ENCODE data around the gene FGD3.

FGD3 gene

DNA sequence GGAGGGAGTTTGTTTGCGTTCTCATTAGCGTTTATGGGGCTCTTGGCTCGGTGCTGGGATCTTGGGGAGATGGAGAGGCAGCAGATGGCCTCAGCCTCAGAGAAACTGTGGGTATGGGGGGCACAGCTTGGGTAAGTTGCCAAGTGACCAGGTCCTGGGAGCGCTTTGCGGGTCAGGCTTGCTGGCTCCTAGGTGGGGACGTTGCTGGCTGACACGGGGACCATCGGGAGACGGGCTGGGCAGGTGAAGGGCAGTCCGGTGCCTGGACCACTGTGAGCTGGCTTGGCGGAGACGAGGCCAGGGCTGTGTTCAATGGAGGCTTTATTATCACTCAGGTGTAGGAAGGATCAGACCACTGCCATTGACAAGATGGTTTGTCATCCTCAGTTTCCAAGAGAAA is 30.0 kb downstream of the FGD3 start:
- no peak for DNase-seq (ENCODE audit: low read depth)
- H3K4me3 ChIP-seq (ENCODE audit: low read depth, low read length), result no peak overlapping the region
- TF ChIP-seq, protein P1, sequence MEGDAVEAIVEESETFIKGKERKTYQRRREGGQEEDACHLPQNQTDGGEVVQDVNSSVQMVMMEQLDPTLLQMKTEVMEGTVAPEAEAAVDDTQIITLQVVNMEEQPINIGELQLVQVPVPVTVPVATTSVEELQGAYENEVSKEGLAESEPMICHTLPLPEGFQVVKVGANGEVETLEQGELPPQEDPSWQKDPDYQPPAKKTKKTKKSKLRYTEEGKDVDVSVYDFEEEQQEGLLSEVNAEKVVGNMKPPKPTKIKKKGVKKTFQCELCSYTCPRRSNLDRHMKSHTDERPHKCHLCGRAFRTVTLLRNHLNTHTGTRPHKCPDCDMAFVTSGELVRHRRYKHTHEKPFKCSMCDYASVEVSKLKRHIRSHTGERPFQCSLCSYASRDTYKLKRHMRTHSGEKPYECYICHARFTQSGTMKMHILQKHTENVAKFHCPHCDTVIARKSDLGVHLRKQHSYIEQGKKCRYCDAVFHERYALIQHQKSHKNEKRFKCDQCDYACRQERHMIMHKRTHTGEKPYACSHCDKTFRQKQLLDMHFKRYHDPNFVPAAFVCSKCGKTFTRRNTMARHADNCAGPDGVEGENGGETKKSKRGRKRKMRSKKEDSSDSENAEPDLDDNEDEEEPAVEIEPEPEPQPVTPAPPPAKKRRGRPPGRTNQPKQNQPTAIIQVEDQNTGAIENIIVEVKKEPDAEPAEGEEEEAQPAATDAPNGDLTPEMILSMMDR (conservative IDR thresholded peaks at IDR 0.05; ENCODE audit: low read depth, low read length), result no peak

DNA sequence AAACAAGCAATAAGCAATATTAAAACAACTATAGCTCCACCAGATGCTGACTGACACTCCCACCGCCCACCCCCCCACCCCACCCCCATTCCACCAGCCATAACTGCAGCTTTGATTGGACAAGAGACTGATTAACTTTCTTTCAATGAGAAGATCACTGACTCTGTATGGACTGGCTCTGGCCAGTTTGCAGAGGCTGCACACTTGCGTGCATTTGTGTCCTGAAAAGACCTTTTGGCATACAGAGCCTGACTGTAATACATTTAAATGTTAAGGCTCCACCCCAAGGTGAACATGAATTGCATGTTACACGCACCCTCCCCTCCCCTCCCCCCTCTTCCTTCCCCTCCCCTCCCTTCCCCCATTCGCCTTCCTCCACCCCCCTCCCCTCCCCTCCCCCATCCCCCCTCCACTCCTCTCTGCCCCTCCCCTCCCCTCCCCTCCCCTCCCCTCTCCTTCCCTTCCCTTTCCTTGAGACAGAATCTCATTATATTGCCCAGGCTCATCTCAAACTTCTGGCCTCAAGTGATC is 31.1 kb downstream of the FGD3 start:
- H3K4me3 ChIP-seq (ENCODE audit: low read depth, low read length), result no peak overlapping the region
- no peak for DNase-seq (ENCODE audit: low read depth)
- TF ChIP-seq, protein P1 (conservative IDR thresholded peaks at IDR 0.05; ENCODE audit: low read depth, low read length), result no peak

DNA sequence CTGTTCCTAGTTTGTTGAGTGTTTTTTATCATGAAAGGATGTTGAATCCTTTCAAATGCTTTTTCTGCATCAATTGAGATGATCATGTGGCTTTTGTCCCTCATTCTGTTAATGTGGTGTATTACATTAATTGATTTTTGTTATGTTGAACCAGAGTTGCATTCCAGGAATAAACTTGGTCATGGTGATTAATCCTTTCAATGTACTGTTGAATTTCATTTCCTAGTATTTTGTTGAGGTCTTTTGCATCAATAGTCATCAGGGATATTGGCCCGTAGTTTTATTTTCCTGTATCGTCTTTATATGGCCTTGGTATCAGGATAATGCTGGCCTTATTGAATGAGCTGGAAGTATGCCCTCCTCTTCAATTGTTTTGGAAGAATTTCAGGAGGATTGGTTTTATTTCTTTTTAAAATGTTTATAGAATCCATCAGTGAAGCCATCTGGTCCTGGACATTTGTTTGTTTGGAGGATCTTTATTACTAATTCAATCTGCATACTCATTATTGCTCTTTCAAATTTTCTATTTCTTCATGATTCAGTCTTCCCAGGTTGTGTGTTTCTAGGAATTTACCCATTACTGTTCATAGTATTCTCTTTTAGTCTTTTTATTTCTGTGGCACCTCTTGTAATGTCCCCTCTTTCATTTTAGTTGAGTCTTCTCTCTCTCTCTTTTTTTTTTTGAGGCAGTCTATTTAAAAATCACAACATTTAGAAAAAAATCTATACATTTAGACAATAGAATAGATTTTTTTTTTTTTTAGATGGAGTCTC is 32.1 kb downstream of the FGD3 start:
- TF ChIP-seq, protein P1 (conservative IDR thresholded peaks at IDR 0.05; ENCODE audit: low read depth, low read length), result no peak
- no peak overlapping the region for H3K4me3 ChIP-seq (ENCODE audit: low read depth, low read length)
- no peak for DNase-seq (ENCODE audit: low read depth)

DNA sequence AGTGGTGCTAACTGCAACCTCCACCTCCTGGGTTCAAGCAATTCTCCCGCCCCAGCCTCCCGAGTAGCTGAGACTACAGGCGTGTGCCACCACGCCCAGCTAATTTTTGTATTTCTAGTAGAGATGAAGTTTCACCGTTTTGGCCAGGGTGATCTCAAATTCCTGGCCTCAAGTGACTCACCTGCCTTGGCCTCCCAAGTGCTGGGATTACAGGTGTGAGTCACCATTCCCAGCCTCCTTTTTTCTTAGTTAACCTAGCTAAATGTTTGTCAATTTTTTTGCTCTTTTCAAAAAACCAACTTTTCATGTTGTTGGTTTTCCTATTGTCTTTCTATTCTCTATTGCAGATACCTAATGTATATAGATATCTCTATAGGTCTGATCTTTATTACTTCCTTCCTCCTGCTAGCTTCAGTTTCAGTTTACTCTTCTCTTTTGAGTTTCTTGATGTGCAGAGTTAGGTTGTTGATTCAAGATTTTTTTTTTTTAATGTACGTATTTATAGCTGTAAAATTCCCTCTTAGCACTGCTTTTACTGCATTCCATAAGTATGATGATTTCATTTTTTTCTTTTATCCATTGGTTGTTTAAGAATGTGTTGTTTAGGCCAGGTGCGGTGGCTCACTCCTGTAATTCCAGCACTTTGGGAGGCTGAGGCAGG is 32.9 kb downstream of the FGD3 start:
- no peak for DNase-seq (ENCODE audit: low read depth)
- TF ChIP-seq, protein P1 (conservative IDR thresholded peaks at IDR 0.05; ENCODE audit: low read depth, low read length), result no peak
- H3K4me3 ChIP-seq (ENCODE audit: low read depth, low read length), result no peak overlapping the region

DNA sequence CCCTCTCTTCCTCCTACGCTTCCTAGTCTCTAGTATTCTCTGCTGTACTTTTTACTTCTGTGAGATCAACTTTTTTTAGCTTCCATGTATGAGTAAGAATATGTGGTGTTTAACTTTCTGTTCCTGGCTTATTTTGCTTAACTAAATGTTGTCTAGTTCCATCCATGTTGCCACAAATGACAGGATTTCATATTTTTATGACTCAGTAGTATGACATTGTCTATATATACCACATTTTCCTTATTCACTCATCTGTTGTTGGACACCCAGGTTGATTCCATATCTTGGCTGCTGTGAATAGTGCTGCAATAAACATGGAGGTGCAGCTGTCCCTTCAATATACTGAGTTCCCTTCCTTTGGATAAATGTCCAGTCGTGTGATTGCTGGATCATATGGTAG is 34.8 kb downstream of the FGD3 start:
- TF ChIP-seq, protein P1 (conservative IDR thresholded peaks at IDR 0.05; ENCODE audit: low read depth, low read length), result no peak
- DNase-seq (ENCODE audit: low read depth), result no peak
- no peak overlapping the region for H3K4me3 ChIP-seq (ENCODE audit: low read depth, low read length)

DNA sequence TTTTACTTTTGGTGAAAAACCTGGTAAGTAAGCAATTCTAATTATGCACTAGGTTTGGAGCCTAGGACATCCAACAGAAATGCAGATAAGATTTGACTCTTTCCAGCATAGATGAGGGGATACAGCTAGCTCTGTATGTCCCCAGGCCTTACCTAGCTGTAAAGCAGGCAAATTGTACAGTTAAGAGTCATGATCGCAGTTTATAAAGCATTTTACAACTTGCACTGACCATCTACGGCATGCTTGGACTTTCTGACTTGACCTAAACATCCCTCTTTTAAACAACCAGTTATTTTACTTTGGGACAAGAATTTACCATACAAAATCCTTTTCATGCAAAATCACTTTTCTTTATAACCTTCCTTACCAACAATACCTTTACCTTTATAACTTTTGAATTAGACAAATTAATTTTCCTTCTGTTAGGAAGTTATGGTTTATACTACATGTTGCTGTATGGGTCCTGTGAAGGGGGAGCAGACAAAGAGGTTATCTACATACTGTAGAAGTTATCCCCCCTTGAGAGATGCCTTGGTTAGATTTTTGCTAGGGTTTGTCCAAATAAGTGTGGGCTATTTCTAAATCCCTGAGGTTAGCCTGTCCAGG is 36.8 kb downstream of the FGD3 start:
- DNase-seq (ENCODE audit: low read depth), result peak; percentile 14
- TF ChIP-seq, protein P1 (conservative IDR thresholded peaks at IDR 0.05; ENCODE audit: low read depth, low read length), result no peak
- no peak overlapping the region for H3K4me3 ChIP-seq (ENCODE audit: low read depth, low read length)

Measured in choroid plexus epithelial cell (primary cell).